GM12878 (cell line): Measurements from ENCODE around the gene KRTAP10-6.
"Not testable (repeated sequence)": the region's sequence is repeated elsewhere in the genome, so short reads cannot be mapped to it uniquely, and the experiment has no call there.

ENCODE experiments used
- ATF3 ChIP-seq: IDR thresholded peaks from 2 replicates; pipeline ENCODE4 v1.6.1; 2011; ENCODE audit warnings: low read depth, mild to moderate bottlenecking, low read length, moderate library complexity, borderline replicate concordance; ENCODE audit errors: extremely low read depth
- CHD2 ChIP-seq: IDR thresholded peaks from 2 replicates; pipeline ENCODE4 v1.6.1; 2011; ENCODE audit warnings: low read depth, low read length, improper control_type of control experiment, borderline replicate concordance
- CTCF ChIP-seq, 3 experiments: IDR thresholded peaks in 2 of 3; conservative IDR thresholded peaks in 1 of 3; 2 replicates each; pipeline ENCODE4 v1.5.1; 2011; ENCODE audit warnings: low read depth in 3 of 3, low read length in 3 of 3, mild to moderate bottlenecking in 3 of 3, control low read depth in 2 of 3, moderate library complexity in 2 of 3, inconsistent platforms in 1 of 3, mixed read lengths in 1 of 3; ENCODE audit not compliant: control insufficient read depth in 2 of 3, insufficient read depth in 1 of 3; ENCODE audit errors: extremely low read depth in 1 of 3
- EZH2 ChIP-seq: IDR thresholded peaks from 2 replicates; pipeline ENCODE4 v1.6.1; 2012; ENCODE audit warnings: low read depth, mild to moderate bottlenecking, control low read depth, inconsistent platforms, low read length, borderline replicate concordance; ENCODE audit not compliant: control insufficient read depth
- HCFC1 ChIP-seq: fragments of 150-350 bp; IDR thresholded peaks from 2 replicates; pipeline ENCODE4 v1.6.1; 2014; ENCODE audit warnings: low read length
- NFXL1 ChIP-seq: fragments of 450-650 bp; IDR thresholded peaks from 2 replicates; pipeline ENCODE4 v1.6.1; 2017; ENCODE audit warnings: antibody characterized with exemption, mild to moderate bottlenecking, borderline replicate concordance
- NR2C2 ChIP-seq: IDR thresholded peaks from 2 replicates; pipeline ENCODE4 v1.6.1; 2011; ENCODE audit warnings: borderline replicate concordance, low read depth; ENCODE audit not compliant: control insufficient read depth, insufficient read length
- PKNOX1 ChIP-seq: fragments of 450-650 bp; IDR thresholded peaks from 2 replicates; pipeline ENCODE4 v1.6.1; 2016; ENCODE audit warnings: mild to moderate bottlenecking
- POLR2A ChIP-seq: IDR thresholded peaks from 2 replicates; pipeline ENCODE4 v1.6.1; 2011; ENCODE audit warnings: low read depth, mild to moderate bottlenecking, low read length
- RAD21 ChIP-seq: IDR thresholded peaks from 2 replicates; pipeline ENCODE4 v1.6.1; 2011; ENCODE audit warnings: mild to moderate bottlenecking, low read depth, low read length, moderate library complexity; ENCODE audit not compliant: insufficient read depth
- RAD51 ChIP-seq: fragments of 450-650 bp; IDR thresholded peaks from 2 replicates; pipeline ENCODE4 v1.6.1; 2016; ENCODE audit warnings: moderate library complexity, mild to moderate bottlenecking, inconsistent platforms

- TF ChIP-seq PKNOX1; CTCF (IDR thresholded peaks at IDR 0.05 in 2 of 3, conservative IDR thresholded peaks at IDR 0.05 in 1 of 3; ENCODE audit: control insufficient read depth in 2 of 3, extremely low read depth in 1 of 3, insufficient read depth in 1 of 3, low read depth in 3 of 3, low read length in 3 of 3); EZH2; RAD21; CHD2; RAD51; HCFC1; POLR2A; ATF3; NR2C2; NFXL1: not testable (repeated sequence)
These were observed 45.6 kb upstream of the KRTAP10-6 start for GRCh38 chr21:44637851-44638348.
